22Rv1 (cell line): ENCODE results near the gene OPALIN.
"Not testable (repeated sequence)": the region's sequence is repeated elsewhere in the genome, so short reads cannot be mapped to it uniquely, and the experiment has no call there.

Source experiments
- H3K27ac ChIP-seq: fragments of 450-650 bp; 2 replicates; pipeline ENCODE4 v1.5.1; 2017
- CTCF ChIP-seq: fragments of 450-650 bp; IDR thresholded peaks from 2 replicates; pipeline ENCODE4 v1.5.1; 2017; ENCODE audit warnings: mild to moderate bottlenecking
- ZFX ChIP-seq: fragments of 450-650 bp; IDR thresholded peaks from 2 replicates; pipeline ENCODE4 v1.6.1; 2017; ENCODE audit warnings: antibody characterized with exemption, borderline replicate concordance

Gene OPALIN

DNA sequence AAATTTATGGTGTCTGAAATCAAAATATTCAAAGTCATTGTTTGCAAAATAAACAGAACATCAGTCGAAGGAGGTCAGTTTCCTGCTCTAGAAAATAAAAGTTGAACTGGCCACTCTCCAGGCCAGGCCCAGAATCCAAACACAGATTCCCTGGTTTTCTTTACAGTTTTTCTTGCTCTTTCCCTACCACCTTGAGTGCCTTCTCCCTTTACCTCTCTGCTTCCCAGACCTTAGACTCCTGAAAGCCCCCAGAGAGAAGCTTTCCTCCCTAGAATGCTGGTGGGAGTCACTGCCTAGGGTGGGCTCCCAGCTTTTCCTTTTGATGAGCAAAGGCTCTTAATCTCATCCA, 48.5 kb downstream of the OPALIN start:
- TF ChIP-seq ZFX (no peak), CTCF (no peak)
- no peak overlapping the region for H3K27ac ChIP-seq

- no peak overlapping the region for H3K27ac ChIP-seq
- no peak for TF ChIP-seq CTCF
- no peak for TF ChIP-seq ZFX
These were observed 49.0 kb downstream of the OPALIN start for GRCh38 chr10:96309628-96310320.

DNA sequence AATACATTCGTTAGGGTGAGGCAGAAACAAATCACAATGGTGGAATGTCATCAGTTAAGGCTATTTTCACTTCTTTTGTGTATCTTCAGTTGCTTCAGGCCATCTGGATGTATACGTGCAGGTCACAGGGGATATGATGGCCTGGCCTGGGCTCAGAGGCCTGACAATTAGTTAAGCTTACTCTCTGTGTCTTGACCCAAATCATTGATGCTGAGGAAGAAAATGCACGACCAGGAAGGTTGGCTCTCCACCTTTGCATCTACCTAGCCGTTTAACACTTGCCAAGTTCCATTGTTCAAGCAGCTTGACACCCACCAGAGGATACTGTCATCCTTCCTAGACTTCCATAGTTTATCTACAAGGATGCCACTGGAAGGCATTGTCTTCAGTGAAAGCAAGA, 49.9 kb downstream of the OPALIN start:
- not testable (repeated sequence) for H3K27ac ChIP-seq

DNA sequence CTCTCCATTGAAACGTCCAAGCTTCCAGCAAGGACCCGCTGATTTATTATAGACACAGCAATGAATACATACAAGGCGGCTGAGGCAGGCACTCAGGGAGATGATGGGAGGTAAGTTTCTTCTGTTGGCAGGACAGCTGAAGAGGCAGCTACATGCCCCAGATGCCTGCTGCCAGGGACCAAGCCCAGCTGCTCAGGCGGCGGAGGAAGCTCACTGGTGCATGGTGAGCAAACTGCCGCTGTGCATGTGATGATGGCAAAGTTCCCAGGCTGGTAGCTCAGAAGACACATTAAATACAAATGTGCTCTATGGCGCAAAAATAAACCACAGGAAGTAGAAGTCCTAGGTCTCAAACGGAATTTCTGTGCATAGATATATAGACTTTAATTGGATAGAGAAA, 52.3 kb downstream of the OPALIN start:
- TF ChIP-seq CTCF (no peak), ZFX (no peak)

GRCh38 chr10:96305019-96305418, 53.8 kb downstream of the OPALIN start:
- H3K27ac ChIP-seq, result no peak overlapping the region
- no peak for TF ChIP-seq ZFX
- no peak for TF ChIP-seq CTCF

More for the DNA sequence above, 52.3 kb downstream of the OPALIN start:
- no peak overlapping the region for H3K27ac ChIP-seq

DNA sequence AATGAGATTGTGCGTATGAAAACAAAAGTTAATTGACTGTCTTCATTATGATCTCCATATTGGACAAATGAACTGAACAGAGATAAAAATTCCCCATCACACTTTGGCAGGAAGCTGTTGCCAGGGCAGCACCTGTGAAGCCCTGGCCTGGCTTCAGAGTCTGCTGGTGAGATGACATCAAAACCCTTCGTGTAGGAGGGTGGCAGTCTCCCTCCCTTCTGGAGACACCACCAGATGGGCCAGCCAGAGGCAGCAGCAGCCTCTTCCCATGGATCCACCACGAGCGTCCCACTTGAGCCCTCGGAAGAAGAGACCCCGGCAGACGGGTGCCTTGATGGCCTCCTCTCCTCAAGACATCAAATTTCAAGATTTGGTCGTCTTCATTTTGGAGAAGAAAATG, 54.6 kb downstream of the OPALIN start, which contains the start of gene DNTT:
DNTT (plus strand) TSS at position 205 of the 400 bp plus-strand sequence; CDS start at position 269, 64 bp downstream.
- no peak within 1 kb of the TSS for H3K27ac ChIP-seq
- no peak for TF ChIP-seq ZFX
- no peak for TF ChIP-seq CTCF

GRCh38 chr10:96301616-96302015, 57.2 kb downstream of the OPALIN start:
- H3K27ac ChIP-seq, result no peak overlapping the region
- no peak for TF ChIP-seq ZFX
- no peak for TF ChIP-seq CTCF

DNA sequence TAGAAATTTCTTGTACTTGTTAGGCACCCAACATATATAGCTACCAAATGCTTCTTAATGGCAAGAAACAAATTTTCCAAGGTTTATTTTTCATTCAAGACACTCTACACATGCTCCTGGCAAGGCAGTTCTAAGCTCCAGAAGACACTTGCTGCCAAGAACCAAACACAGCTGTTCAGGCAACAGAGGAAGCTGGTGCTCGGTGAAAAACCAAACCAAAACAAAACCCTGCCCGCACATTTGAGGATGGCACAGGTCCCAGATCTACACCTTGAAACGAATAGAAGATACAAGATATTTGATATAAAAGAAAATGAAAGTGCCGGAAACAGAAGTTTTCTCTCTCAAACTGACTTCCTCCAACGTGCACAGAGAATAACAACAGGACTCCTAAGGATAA, 59.4 kb downstream of the OPALIN start:
- no peak overlapping the region for H3K27ac ChIP-seq
- TF ChIP-seq CTCF (no peak), ZFX (no peak)
